ENCODE measurements around the gene RRM2. TPM values are rescaled to one million over a fixed set of nuclear protein-coding genes. Genes with fewer than 3 reads are reported as not detected.

Gene RRM2
- total RNA-seq, 2 donors from 2014 or later = 0.08 to 0.63 TPM

- Histone ChIP-seq H3K9me3 (no peaks in the 10 kb centered on the region), H3K4me3 (no peak overlapping the region), H3K4me1 (no peaks in the 10 kb centered on the region), H3K27me3 (no peaks in the 10 kb centered on the region), H3K27ac (no peak overlapping the region), H3K36me3 (no peaks in the 10 kb centered on the region)
- TF ChIP-seq CTCF (IDR thresholded peaks at IDR 0.05) = no peak
- no peak for DNase-seq (ENCODE audit: low spot score)
Observed at GRCh38 chr2:10171006-10171800, 48.7 kb downstream of the RRM2 start.

GRCh38 chr2:10172033-10172871, 49.7 kb downstream of the RRM2 start:
- Histone ChIP-seq H3K27ac (no peak overlapping the region), H3K36me3 (no peaks in the 10 kb centered on the region), H3K9me3 (no peaks in the 10 kb centered on the region), H3K4me3 (no peak overlapping the region), H3K4me1 (no peaks in the 10 kb centered on the region), H3K27me3 (no peaks in the 10 kb centered on the region)
- no peak for TF ChIP-seq CTCF (IDR thresholded peaks at IDR 0.05)
- no peak for DNase-seq (ENCODE audit: low spot score)

- no peaks in the 10 kb centered on the region for H3K36me3 ChIP-seq
- no peaks in the 10 kb centered on the region for H3K9me3 ChIP-seq
- no peaks in the 10 kb centered on the region for H3K27me3 ChIP-seq
- no peak for DNase-seq (ENCODE audit: low spot score)
- TF ChIP-seq CTCF (IDR thresholded peaks at IDR 0.05) = no peak
- H3K27ac ChIP-seq = no peak overlapping the region
- no peak overlapping the region for H3K4me3 ChIP-seq
- H3K4me1 ChIP-seq = no peaks in the 10 kb centered on the region
Observed at GRCh38 chr2:10173258-10174005, 50.9 kb downstream of the RRM2 start.

- Histone ChIP-seq H3K36me3 (no peaks in the 10 kb centered on the region), H3K27me3 (no peaks in the 10 kb centered on the region), H3K27ac (no peak overlapping the region), H3K4me3 (no peak overlapping the region), H3K4me1 (no peaks in the 10 kb centered on the region), H3K9me3 (no peaks in the 10 kb centered on the region)
- no peak for DNase-seq (ENCODE audit: low spot score)
- no peak for TF ChIP-seq CTCF (IDR thresholded peaks at IDR 0.05)
Observed at GRCh38 chr2:10174173-10174572, 51.6 kb downstream of the RRM2 start.

- Histone ChIP-seq H3K36me3 (no peaks in the 10 kb centered on the region), H3K4me1 (no peaks in the 10 kb centered on the region), H3K27ac (no peak overlapping the region), H3K4me3 (no peak overlapping the region), H3K27me3 (no peaks in the 10 kb centered on the region), H3K9me3 (no peaks in the 10 kb centered on the region)
- no peak for TF ChIP-seq CTCF (IDR thresholded peaks at IDR 0.05)
- no peak for DNase-seq (ENCODE audit: low spot score)
Observed at GRCh38 chr2:10175441-10175840, 52.9 kb downstream of the RRM2 start.

Data from right atrium auricular region (tissue), 2 donors.